Measurements from ENCODE around the gene NAXD.

The NAXD gene

GRCh38 chr13:110570886-110571285 lies 44.5 kb upstream of the NAXD start:
- TF ChIP-seq ZC3H10 (CRISPR knock-in tag; IDR thresholded peaks at IDR 0.05): no peak
- ATAC-seq: no peak

GRCh38 chr13:110571896-110572777 lies 43.2 kb upstream of the NAXD start:
- TF ChIP-seq RARB (CRISPR knock-in tag; IDR thresholded peaks at IDR 0.05) (no peak), TCF4 (CRISPR knock-in tag; IDR thresholded peaks at IDR 0.05; ENCODE audit: borderline replicate concordance) (no peak), SNAI2 (CRISPR knock-in tag; IDR thresholded peaks at IDR 0.05) (no peak), CSDC2 (CRISPR knock-in tag; IDR thresholded peaks at IDR 0.05) (no peak), GLIS3 (CRISPR knock-in tag; IDR thresholded peaks at IDR 0.05) (no peak), TOX (CRISPR knock-in tag; IDR thresholded peaks at IDR 0.05; ENCODE audit: borderline replicate concordance) (no peak), ZC3H10 (CRISPR knock-in tag; IDR thresholded peaks at IDR 0.05) (no peak)
- TF ChIP-seq, protein P1, sequence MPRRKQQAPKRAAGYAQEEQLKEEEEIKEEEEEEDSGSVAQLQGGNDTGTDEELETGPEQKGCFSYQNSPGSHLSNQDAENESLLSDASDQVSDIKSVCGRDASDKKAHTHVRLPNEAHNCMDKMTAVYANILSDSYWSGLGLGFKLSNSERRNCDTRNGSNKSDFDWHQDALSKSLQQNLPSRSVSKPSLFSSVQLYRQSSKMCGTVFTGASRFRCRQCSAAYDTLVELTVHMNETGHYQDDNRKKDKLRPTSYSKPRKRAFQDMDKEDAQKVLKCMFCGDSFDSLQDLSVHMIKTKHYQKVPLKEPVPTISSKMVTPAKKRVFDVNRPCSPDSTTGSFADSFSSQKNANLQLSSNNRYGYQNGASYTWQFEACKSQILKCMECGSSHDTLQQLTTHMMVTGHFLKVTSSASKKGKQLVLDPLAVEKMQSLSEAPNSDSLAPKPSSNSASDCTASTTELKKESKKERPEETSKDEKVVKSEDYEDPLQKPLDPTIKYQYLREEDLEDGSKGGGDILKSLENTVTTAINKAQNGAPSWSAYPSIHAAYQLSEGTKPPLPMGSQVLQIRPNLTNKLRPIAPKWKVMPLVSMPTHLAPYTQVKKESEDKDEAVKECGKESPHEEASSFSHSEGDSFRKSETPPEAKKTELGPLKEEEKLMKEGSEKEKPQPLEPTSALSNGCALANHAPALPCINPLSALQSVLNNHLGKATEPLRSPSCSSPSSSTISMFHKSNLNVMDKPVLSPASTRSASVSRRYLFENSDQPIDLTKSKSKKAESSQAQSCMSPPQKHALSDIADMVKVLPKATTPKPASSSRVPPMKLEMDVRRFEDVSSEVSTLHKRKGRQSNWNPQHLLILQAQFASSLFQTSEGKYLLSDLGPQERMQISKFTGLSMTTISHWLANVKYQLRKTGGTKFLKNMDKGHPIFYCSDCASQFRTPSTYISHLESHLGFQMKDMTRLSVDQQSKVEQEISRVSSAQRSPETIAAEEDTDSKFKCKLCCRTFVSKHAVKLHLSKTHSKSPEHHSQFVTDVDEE (CRISPR knock-in tag; IDR thresholded peaks at IDR 0.05): no peak
- TF ChIP-seq, protein P2, sequence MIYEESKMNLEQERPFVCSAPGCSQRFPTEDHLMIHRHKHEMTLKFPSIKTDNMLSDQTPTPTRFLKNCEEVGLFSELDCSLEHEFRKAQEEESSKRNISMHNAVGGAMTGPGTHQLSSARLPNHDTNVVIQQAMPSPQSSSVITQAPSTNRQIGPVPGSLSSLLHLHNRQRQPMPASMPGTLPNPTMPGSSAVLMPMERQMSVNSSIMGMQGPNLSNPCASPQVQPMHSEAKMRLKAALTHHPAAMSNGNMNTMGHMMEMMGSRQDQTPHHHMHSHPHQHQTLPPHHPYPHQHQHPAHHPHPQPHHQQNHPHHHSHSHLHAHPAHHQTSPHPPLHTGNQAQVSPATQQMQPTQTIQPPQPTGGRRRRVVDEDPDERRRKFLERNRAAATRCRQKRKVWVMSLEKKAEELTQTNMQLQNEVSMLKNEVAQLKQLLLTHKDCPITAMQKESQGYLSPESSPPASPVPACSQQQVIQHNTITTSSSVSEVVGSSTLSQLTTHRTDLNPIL (CRISPR knock-in tag; IDR thresholded peaks at IDR 0.05; ENCODE audit: low read depth): no peak
- no peak for ATAC-seq

DNA sequence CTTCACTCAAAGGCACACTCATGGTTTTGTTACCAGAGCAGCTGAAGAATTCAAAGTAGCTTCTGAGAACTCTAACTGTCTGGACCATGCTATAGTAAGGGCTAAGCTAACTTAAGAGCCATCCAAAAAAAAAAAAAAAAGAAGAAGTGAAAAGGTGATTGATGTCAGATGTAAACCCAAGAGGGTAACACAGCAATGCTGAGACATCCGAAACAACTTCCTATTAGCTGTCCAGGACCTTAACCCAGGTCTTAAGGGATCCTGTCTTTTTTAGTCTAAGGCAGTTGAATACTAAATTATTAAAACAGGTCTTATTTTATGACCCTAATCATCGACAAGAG lies 42.6 kb upstream of the NAXD start:
- no peak for ATAC-seq
- no peak for TF ChIP-seq ZNF8 (CRISPR knock-in tag; IDR thresholded peaks at IDR 0.05)

- no peak for ATAC-seq
- TF ChIP-seq ZNF8 (CRISPR knock-in tag; IDR thresholded peaks at IDR 0.05) (no peak), TCF4 (CRISPR knock-in tag; IDR thresholded peaks at IDR 0.05; ENCODE audit: borderline replicate concordance) (no peak), BACH2 (CRISPR knock-in tag; IDR thresholded peaks at IDR 0.05; ENCODE audit: borderline replicate concordance) (no peak), ZNF70 (CRISPR knock-in tag; IDR thresholded peaks at IDR 0.05) (no peak), CSDC2 (CRISPR knock-in tag; IDR thresholded peaks at IDR 0.05) (no peak)
These were observed 41.2 kb upstream of the NAXD start for GRCh38 chr13:110574161-110574560.

- peak; percentile 63 for ATAC-seq
- TF ChIP-seq TOX (CRISPR knock-in tag; IDR thresholded peaks at IDR 0.05; ENCODE audit: borderline replicate concordance): no peak
- TF ChIP-seq, protein P2 (CRISPR knock-in tag; IDR thresholded peaks at IDR 0.05; ENCODE audit: low read depth): no peak
- no peak for TF ChIP-seq POU6F1 (CRISPR knock-in tag; IDR thresholded peaks at IDR 0.05; ENCODE audit: borderline replicate concordance, low read depth)
- no peak for TF ChIP-seq CSDC2 (CRISPR knock-in tag; IDR thresholded peaks at IDR 0.05)
- TF ChIP-seq, protein P1 (CRISPR knock-in tag; IDR thresholded peaks at IDR 0.05): no peak
- no peak for TF ChIP-seq SNAI2 (CRISPR knock-in tag; IDR thresholded peaks at IDR 0.05)
- no peak for TF ChIP-seq ZNF8 (CRISPR knock-in tag; IDR thresholded peaks at IDR 0.05)
- TF ChIP-seq OSR1 (CRISPR knock-in tag; IDR thresholded peaks at IDR 0.05): no peak
- TF ChIP-seq GLIS3 (CRISPR knock-in tag; IDR thresholded peaks at IDR 0.05): no peak
- no peak for TF ChIP-seq TCF4 (CRISPR knock-in tag; IDR thresholded peaks at IDR 0.05; ENCODE audit: borderline replicate concordance)
- no peak for TF ChIP-seq ESRRG (CRISPR knock-in tag; IDR thresholded peaks at IDR 0.05)
These were observed 39.8 kb upstream of the NAXD start for GRCh38 chr13:110575322-110576069.

Measured in SK-N-SH treated with all-trans-retinoic acid at 6 μM for 48 hours (cell line).